Osteoblast (primary cell): ENCODE results near the gene TSSK3. TPM values are rescaled to one million over a fixed set of nuclear protein-coding genes. Genes with fewer than 3 reads are reported as not detected.
A peak's percentile ranks its signal among the peaks of the same experiment; 100 is the strongest.

Experiments used
- DNase-seq: peaks from one replicate; pipeline ENCODE4 v3.0.0; 2011; ENCODE audit warnings: low spot score, mixed read lengths; ENCODE audit not compliant: insufficient read length; ENCODE audit errors: missing footprints
- H2AFZ ChIP-seq: 2 replicates; pipeline ENCODE4 v1.6.0; 2011; ENCODE audit warnings: mild to moderate bottlenecking, low read length
- H3K27ac ChIP-seq: 2 replicates; pipeline ENCODE4 v1.5.1; 2011; ENCODE audit warnings: mild to moderate bottlenecking, low read depth, low read length, moderate library complexity
- H3K27me3 ChIP-seq: 2 replicates; pipeline ENCODE4 v1.6.0; 2012; ENCODE audit warnings: mild to moderate bottlenecking, control low read depth, inconsistent platforms, low read length, moderate library complexity; ENCODE audit not compliant: insufficient read depth
- H3K36me3 ChIP-seq: 2 replicates; pipeline ENCODE4 v1.5.1; 2011; ENCODE audit warnings: mild to moderate bottlenecking, low read length, control low read depth, moderate library complexity; ENCODE audit not compliant: insufficient read depth
- H3K4me1 ChIP-seq: 2 replicates; pipeline ENCODE4 v1.5.1; 2011; ENCODE audit warnings: mild to moderate bottlenecking, low read length, control low read depth, moderate library complexity; ENCODE audit not compliant: insufficient read depth
- H3K4me2 ChIP-seq: 2 replicates; pipeline ENCODE4 v1.6.0; 2011; ENCODE audit warnings: mild to moderate bottlenecking, low read length; ENCODE audit not compliant: insufficient read depth
- H3K4me3 ChIP-seq: fragments of 200-600 bp; sonication (generic); 3 replicates; pipeline ENCODE4 v1.5.1; 2012; ENCODE audit warnings: mild to moderate bottlenecking, low read length, inconsistent platforms; ENCODE audit not compliant: insufficient read depth
- H3K79me2 ChIP-seq: 2 replicates; pipeline ENCODE4 v1.6.0; 2012; ENCODE audit warnings: mild to moderate bottlenecking, low read length, control low read depth, inconsistent platforms; ENCODE audit not compliant: insufficient read depth
- H3K9me3 ChIP-seq: 2 replicates; pipeline ENCODE4 v1.5.1; 2011; ENCODE audit warnings: low read depth, low read length, control low read depth
- H4K20me1 ChIP-seq: 2 replicates; pipeline ENCODE4 v1.6.0; 2012; ENCODE audit warnings: mild to moderate bottlenecking, low read length, control low read depth; ENCODE audit not compliant: insufficient read depth
- total RNA-seq: library from RNA; depleted of rRNA; stranded (reverse); fragments of >200 nt; gene quantifications from 2 replicates; pipeline ENCODE4 v1.2.3, GENCODE V29; 2012
- TF ChIP-seq, protein P1 (sequence below): IDR thresholded peaks from 2 replicates; pipeline ENCODE4 v1.5.1; 2011; ENCODE audit warnings: mild to moderate bottlenecking, low read depth, low read length, moderate library complexity; ENCODE audit errors: extremely low read depth

The TSSK3 gene
- total RNA-seq, 1 donor: 1.8 TPM

DNA sequence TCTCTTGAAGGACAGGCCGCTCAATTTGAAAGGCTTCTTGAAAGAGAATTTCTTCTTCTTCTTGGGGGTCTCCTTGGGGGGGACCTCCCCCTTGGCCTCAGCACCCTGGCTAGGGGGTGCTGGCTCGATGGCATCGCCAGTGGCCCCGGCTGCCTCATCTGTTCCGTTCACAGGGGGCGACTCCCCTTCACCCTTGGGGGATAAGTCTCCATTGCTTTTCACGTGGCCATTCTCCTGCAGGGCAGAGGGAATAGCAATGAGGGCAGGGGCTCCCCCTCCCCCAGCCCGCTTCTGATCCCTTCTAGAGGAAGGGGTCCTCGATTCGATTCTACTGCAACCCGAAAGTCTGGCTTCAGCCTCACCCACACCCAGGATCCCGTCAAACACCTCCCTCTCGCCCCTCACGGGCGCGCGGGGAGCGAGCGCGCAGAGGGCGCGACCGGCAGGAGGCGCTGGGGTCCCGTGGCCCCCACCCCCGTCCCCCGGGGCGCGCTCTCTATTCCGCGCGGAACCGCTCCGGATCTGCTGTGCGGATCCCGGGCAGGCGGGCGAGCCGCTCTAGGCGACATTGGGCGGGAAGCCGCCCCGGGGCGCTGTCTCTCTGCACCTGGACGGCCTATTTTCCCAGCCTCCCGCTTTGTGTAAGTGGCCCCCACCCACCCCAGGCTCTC is 27.3 kb upstream of the TSSK3 start:
- Histone ChIP-seq H3K9me3 (no peaks in the 10 kb centered on the region), H4K20me1 (peaks cover 16% of the 10 kb centered on the region), H3K79me2 (no peaks in the 10 kb centered on the region), H3K4me3 (peak overlapping the region; percentile 73), H3K4me1 (peaks cover 12% of the 10 kb centered on the region), H3K36me3 (peaks cover 18% of the 10 kb centered on the region), H3K27me3 (no peaks in the 10 kb centered on the region), H3K4me2 (peak overlapping the region; percentile 84), H2AFZ (no peak overlapping the region), H3K27ac (no peak overlapping the region)
- TF ChIP-seq, protein P1, sequence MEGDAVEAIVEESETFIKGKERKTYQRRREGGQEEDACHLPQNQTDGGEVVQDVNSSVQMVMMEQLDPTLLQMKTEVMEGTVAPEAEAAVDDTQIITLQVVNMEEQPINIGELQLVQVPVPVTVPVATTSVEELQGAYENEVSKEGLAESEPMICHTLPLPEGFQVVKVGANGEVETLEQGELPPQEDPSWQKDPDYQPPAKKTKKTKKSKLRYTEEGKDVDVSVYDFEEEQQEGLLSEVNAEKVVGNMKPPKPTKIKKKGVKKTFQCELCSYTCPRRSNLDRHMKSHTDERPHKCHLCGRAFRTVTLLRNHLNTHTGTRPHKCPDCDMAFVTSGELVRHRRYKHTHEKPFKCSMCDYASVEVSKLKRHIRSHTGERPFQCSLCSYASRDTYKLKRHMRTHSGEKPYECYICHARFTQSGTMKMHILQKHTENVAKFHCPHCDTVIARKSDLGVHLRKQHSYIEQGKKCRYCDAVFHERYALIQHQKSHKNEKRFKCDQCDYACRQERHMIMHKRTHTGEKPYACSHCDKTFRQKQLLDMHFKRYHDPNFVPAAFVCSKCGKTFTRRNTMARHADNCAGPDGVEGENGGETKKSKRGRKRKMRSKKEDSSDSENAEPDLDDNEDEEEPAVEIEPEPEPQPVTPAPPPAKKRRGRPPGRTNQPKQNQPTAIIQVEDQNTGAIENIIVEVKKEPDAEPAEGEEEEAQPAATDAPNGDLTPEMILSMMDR: peak; percentile 56
- peak; percentile 91 for DNase-seq

DNA sequence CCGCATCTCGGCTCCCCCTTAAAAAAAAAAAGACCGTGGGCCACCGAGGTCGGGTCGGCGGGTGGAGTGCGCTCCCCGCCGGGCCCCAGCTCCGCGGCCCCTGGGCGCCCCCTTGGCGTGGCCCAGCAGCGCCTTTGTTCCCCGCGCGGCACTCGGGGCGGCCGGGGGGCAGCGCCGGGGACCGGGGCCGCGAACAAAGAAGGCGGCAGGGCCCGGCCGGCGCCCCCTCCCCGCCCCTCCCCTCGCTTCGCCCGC is 26.9 kb upstream of the TSSK3 start:
- Histone ChIP-seq H3K36me3 (peaks cover 17% of the 10 kb centered on the region), H4K20me1 (peaks cover 16% of the 10 kb centered on the region), H2AFZ (no peak overlapping the region), H3K27ac (no peak overlapping the region), H3K9me3 (no peaks in the 10 kb centered on the region), H3K4me3 (peak overlapping the region; percentile 73), H3K4me1 (peaks cover 12% of the 10 kb centered on the region), H3K27me3 (no peaks in the 10 kb centered on the region), H3K4me2 (peak overlapping the region; percentile 84), H3K79me2 (no peaks in the 10 kb centered on the region)
- DNase-seq: no peak
- TF ChIP-seq, protein P1: no peak

DNA sequence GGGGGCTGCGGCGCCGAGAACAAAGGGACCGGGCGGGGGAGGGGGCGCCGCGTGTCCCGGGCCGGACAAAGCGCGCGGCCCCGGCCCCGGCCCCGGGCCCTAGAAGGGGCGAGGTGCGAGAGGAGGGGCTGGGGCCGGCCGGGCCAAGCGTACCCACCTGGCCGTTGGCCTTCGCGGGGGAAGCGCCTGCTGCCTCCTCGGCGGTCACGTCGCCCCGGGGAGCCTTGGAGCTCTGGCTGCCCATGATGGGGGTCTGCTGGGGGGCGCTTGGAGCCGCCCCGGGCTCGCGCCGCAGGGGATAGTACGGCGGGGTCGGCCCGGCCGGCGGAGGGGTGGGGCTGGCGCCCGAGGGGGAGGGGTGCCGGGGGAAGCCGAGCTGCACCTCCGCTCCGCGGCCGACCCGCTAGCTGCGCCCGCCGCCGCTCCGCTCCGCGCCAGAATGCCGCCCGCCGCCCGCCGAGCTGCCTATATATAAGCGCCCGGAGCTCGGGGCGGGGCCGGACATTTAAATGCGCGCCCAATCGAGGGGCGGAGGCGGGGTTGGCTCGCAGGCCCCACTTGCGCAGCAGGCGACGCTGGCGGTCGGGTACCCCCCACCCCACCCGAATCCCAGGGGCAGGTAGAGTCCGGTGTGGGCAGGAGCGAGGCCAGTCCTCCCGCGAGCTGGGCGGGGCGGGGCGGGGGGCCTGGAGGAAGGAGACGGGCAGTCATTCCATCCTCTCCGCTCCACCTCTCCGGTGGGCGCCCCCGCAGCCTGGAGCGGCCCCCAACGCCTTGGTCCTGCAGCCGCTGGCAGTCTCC is 26.3 kb upstream of the TSSK3 start, which contains the start of gene MARCKSL1:
Gene MARCKSL1 (minus strand): TSS at position 444 of the 801 bp plus-strand sequence. CDS start 200 bp downstream, at position 244.
- H3K4me2 ChIP-seq: peak within 1 kb of the TSS; percentile 84
- TF ChIP-seq, protein P1: no peak
- H3K79me2 ChIP-seq: no peaks in the 10 kb centered on the region
- H3K27me3 ChIP-seq: no peaks in the 10 kb centered on the region
- no peak within 1 kb of the TSS for H2AFZ ChIP-seq
- peaks cover 16% of the 10 kb centered on the region for H4K20me1 ChIP-seq
- H3K9me3 ChIP-seq: no peaks in the 10 kb centered on the region
- peaks cover 12% of the 10 kb centered on the region for H3K4me1 ChIP-seq
- H3K4me3 ChIP-seq: peak within 1 kb of the TSS; percentile 73
- H3K27ac ChIP-seq: no peak within 1 kb of the TSS
- peaks cover 13% of the 10 kb centered on the region for H3K36me3 ChIP-seq
- peak; percentile 92 for DNase-seq

DNA sequence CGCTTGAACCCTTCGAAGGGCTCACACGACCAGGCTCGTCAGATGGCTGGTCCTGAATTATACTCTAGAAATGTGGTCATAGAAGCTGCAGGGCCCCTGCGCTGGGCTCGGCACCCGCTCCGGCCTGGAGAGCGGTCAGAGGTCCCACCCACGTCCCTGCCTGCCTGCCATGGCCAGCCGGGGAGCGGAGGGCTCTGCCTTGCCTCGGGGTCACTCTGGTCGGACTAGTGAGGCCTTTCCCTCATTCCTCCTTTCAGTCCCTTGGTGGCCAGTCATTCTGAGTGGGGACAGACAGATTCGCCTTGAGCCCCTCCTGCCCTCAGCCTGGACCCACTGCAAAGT is 25.8 kb upstream of the TSSK3 start:
- DNase-seq: no peak
- H3K36me3 ChIP-seq: peaks cover 13% of the 10 kb centered on the region
- peak overlapping the region; percentile 84 for H3K4me2 ChIP-seq
- H3K27ac ChIP-seq: no peak overlapping the region
- no peaks in the 10 kb centered on the region for H3K27me3 ChIP-seq
- H2AFZ ChIP-seq: no peak overlapping the region
- H3K4me1 ChIP-seq: peaks cover 12% of the 10 kb centered on the region
- no peaks in the 10 kb centered on the region for H3K9me3 ChIP-seq
- H3K4me3 ChIP-seq: peak overlapping the region; percentile 73
- TF ChIP-seq, protein P1: no peak
- peaks cover 16% of the 10 kb centered on the region for H4K20me1 ChIP-seq
- H3K79me2 ChIP-seq: no peaks in the 10 kb centered on the region
